Keratinocyte (primary cell): Measurements from ENCODE around the gene TFAP2E. TPM values are rescaled to one million over a fixed set of nuclear protein-coding genes. Genes with fewer than 3 reads are reported as not detected.

Experiments used
- DNase-seq: peaks from one replicate; pipeline ENCODE4 v3.0.0-alpha.2; 2011; ENCODE audit warnings: low read depth, missing footprints, low spot score
- FAIRE-seq: peaks from 2 replicates; lab custom pipeline; 2011; peaks lifted over from hg19 to GRCh38; lab: Jason Lieb, UNC
- H2AFZ ChIP-seq: 2 replicates; pipeline ENCODE4 v1.6.0; 2012; ENCODE audit warnings: low read length, control low read depth, inconsistent platforms; ENCODE audit not compliant: control insufficient read depth
- H3K27ac ChIP-seq: 2 replicates; pipeline ENCODE4 v1.5.1; 2011; ENCODE audit warnings: low read length; ENCODE audit not compliant: control insufficient read depth, insufficient read depth
- H3K27me3 ChIP-seq: 3 replicates; pipeline ENCODE4 v1.6.0; 2011; ENCODE audit warnings: low read length; ENCODE audit not compliant: control insufficient read depth, insufficient read depth; ENCODE audit errors: extremely low read depth
- H3K36me3 ChIP-seq, 2 experiments: 2 replicates in 1 of 2; 3 replicates in 1 of 2; pipeline ENCODE4 v1.5.1; 2011; ENCODE audit warnings: low read length in 2 of 2, mild to moderate bottlenecking in 1 of 2; ENCODE audit not compliant: control insufficient read depth in 2 of 2, insufficient read depth in 2 of 2; ENCODE audit errors: extremely low read depth in 1 of 2
- H3K4me1 ChIP-seq: 3 replicates; pipeline ENCODE4 v1.5.1; 2011; ENCODE audit warnings: low read length; ENCODE audit not compliant: control insufficient read depth, insufficient read depth; ENCODE audit errors: extremely low read depth
- H3K4me2 ChIP-seq: 3 replicates; pipeline ENCODE4 v1.6.0; 2011; ENCODE audit warnings: low read depth, low read length; ENCODE audit not compliant: control insufficient read depth, insufficient read depth; ENCODE audit errors: extremely low read depth
- H3K4me3 ChIP-seq, 3 experiments: fragments of 200-600 bp in 1 of 3; sonication (generic) in 1 of 3; 2 replicates in 2 of 3; 3 replicates in 1 of 3; pipeline ENCODE4 v1.5.1; 2011 to 2016; ENCODE audit warnings: low read length in 3 of 3, mild to moderate bottlenecking in 3 of 3, control low read depth in 2 of 3, inconsistent platforms in 1 of 3, low read depth in 1 of 3, mixed read lengths in 1 of 3, mixed run types in 1 of 3, moderate library complexity in 1 of 3; ENCODE audit not compliant: control insufficient read depth in 2 of 3, insufficient read depth in 2 of 3; ENCODE audit errors: extremely low read depth in 1 of 3
- H3K79me2 ChIP-seq: 2 replicates; pipeline ENCODE4 v1.6.0; 2012; ENCODE audit warnings: low read length; ENCODE audit not compliant: control insufficient read depth, insufficient read depth
- H3K9ac ChIP-seq: 3 replicates; pipeline ENCODE4 v1.6.0; 2011; ENCODE audit warnings: low read length; ENCODE audit not compliant: control insufficient read depth, insufficient read depth; ENCODE audit errors: extremely low read depth
- H3K9me1 ChIP-seq: 3 replicates; pipeline ENCODE4 v1.6.0; 2011; ENCODE audit warnings: low read length; ENCODE audit not compliant: control insufficient read depth, insufficient read depth; ENCODE audit errors: extremely low read depth
- H3K9me3 ChIP-seq: 2 replicates; pipeline ENCODE4 v1.5.1; 2012; ENCODE audit warnings: low read depth, low read length; ENCODE audit not compliant: control insufficient read depth
- H4K20me1 ChIP-seq: 3 replicates; pipeline ENCODE4 v1.6.0; 2011; ENCODE audit warnings: low read length; ENCODE audit not compliant: control insufficient read depth, insufficient read depth; ENCODE audit errors: extremely low read depth
- EZH2 ChIP-seq: IDR thresholded peaks from one replicate; pipeline ENCODE4 v1.6.1; 2012; ENCODE audit warnings: inconsistent platforms, mild to moderate bottlenecking, low read length, moderate library complexity
- dilution Hi-C: fragments of 300-500 bp; cut with MboI; formaldehyde crosslinking; loops from one replicate; pipeline ENCODE4 v1.7.0; 2020; ENCODE audit warnings: low sequenced_read_pairs; ENCODE audit not compliant: extremely low pct_ligation_motif_present
- polyA plus RNA-seq, 5 experiments: library from polyadenylated mRNA; depleted of rRNA in 3 of 5; stranded (reverse) in 3 of 5; stranded (forward) in 1 of 5; unstranded in 1 of 5; fragments of >200 nt; gene quantifications; 1 replicate in 1 of 5; 2 replicates in 3 of 5; 3 replicates in 1 of 5; pipeline versions ENCODE4 v1.2.1 to v1.2.3, GENCODE V29; 2011 to 2012; ENCODE audit warnings: missing spikeins in 2 of 5, low read depth in 1 of 5, low replicate concordance in 1 of 5
- TF ChIP-seq, protein P1 (sequence below), 3 experiments: IDR thresholded peaks in 1 of 3; conservative IDR thresholded peaks in 1 of 3; optimal IDR thresholded peaks in 1 of 3; 2 replicates in 2 of 3; 3 replicates in 1 of 3; pipeline versions ENCODE3 to v1.5.1; 2011; ENCODE audit warnings: low read length in 3 of 3, mild to moderate bottlenecking in 3 of 3, moderate library complexity in 2 of 3, control low read depth in 1 of 3, inconsistent platforms in 1 of 3; ENCODE audit not compliant: insufficient read depth in 2 of 3; ENCODE audit errors: extremely low read depth in 1 of 3

The TFAP2E gene
- polyA plus RNA-seq, 1 donor (not counting 4 experiments of a cell fraction or from before 2014, with no cell fraction given), result 0.26 TPM

DNA sequence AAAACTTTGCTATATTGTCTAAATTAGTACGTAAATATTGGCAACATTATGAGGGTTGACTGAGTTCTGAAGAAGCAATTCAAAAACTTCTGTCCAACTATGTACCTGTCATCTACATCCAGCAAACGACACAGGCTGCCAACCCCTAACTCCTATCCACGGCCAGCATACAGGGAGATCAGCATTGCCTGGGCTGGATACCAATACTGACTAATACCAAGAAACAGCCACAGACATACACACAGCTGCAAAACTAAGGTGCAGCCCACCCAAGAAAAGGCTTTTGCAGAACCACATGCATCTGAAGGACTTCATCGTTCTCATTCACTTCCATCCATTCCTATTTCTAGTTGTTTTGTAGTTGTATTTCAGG is 17.9 kb upstream of the TFAP2E start:
- Histone ChIP-seq H3K4me2 (peak overlapping the region; percentile 96), H3K36me3 (peaks cover 11 to 16% of the 10 kb centered on the region in 2 experiments), H3K27ac (peak overlapping the region; percentile 85), H3K79me2 (peaks cover 6% of the 10 kb centered on the region), H2AFZ (no peak overlapping the region), H3K27me3 (no peaks in the 10 kb centered on the region), H3K4me1 (peaks cover 41% of the 10 kb centered on the region), H3K9me3 (no peaks in the 10 kb centered on the region), H4K20me1 (peaks cover 8% of the 10 kb centered on the region), H3K9ac (peak overlapping the region; percentile 42), H3K9me1 (peaks cover 2% of the 10 kb centered on the region), H3K4me3 (peak overlapping the region in 1 of 3 experiments; percentile 36)
- TF ChIP-seq EZH2, result no peak
- TF ChIP-seq, protein P1, sequence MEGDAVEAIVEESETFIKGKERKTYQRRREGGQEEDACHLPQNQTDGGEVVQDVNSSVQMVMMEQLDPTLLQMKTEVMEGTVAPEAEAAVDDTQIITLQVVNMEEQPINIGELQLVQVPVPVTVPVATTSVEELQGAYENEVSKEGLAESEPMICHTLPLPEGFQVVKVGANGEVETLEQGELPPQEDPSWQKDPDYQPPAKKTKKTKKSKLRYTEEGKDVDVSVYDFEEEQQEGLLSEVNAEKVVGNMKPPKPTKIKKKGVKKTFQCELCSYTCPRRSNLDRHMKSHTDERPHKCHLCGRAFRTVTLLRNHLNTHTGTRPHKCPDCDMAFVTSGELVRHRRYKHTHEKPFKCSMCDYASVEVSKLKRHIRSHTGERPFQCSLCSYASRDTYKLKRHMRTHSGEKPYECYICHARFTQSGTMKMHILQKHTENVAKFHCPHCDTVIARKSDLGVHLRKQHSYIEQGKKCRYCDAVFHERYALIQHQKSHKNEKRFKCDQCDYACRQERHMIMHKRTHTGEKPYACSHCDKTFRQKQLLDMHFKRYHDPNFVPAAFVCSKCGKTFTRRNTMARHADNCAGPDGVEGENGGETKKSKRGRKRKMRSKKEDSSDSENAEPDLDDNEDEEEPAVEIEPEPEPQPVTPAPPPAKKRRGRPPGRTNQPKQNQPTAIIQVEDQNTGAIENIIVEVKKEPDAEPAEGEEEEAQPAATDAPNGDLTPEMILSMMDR (optimal IDR thresholded peaks at IDR 0.05 in 1 of 3, IDR thresholded peaks at IDR 0.05 in 1 of 3, conservative IDR thresholded peaks at IDR 0.05 in 1 of 3; ENCODE audit: extremely low read depth in 1 of 3, insufficient read depth in 2 of 3, low read length in 3 of 3), result no peak
- no peak for DNase-seq
- FAIRE-seq, result no peak
- dilution Hi-C loops, result no loop called here

DNA sequence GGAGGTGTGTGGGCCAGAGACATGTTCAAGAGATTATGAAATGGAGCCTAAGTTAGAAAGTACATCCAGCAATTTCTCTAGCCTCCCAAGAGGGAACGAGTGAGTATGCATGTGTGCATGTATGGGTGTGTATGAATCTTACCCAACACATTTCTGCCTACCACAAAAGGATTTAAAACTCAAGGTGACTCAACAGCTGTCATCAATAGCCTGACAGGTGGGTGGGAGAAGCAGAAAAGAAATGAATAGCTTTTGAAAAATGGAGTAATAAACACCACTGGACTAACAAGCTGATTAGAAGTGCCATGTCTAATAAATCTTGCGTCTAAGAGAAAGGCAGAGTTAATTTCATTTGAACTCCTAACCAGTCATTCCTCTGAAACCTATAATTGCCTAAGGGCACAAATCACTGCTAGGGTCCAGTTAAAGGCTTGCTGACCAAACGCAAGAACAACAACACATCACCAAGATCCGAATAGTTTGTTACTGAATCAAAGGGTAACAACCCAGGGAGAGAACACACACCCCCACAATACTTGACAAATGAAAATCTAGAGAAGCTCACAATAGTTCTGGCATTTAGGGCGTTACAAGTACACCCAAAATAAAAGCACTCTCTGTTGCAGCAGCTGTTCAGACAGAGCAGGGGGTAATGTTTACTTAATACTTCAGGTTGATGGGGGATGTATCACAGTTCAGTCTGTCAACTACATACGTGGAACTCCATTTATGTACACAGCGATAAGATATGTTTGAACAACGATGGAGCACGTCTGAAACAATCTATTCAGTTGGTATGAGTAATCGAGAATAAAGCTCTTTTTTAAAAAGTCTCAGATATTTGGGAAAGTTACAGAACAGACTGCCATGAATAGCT is 17.3 kb upstream of the TFAP2E start:
- Histone ChIP-seq H3K4me3 (peak overlapping the region; percentile 81 to 90 (median 87)), H3K27me3 (no peaks in the 10 kb centered on the region), H3K9ac (peak overlapping the region; percentile 88), H3K27ac (peak overlapping the region; percentile 85), H3K4me2 (peak overlapping the region; percentile 96), H4K20me1 (peaks cover 8% of the 10 kb centered on the region), H3K4me1 (peaks cover 46% of the 10 kb centered on the region), H3K36me3 (peaks cover 11 to 20% of the 10 kb centered on the region in 2 experiments), H3K79me2 (peaks cover 6% of the 10 kb centered on the region), H2AFZ (no peak overlapping the region), H3K9me3 (no peaks in the 10 kb centered on the region), H3K9me1 (peaks cover 2% of the 10 kb centered on the region)
- no peak for TF ChIP-seq EZH2
- DNase-seq (peak; percentile 68), FAIRE-seq (peak; percentile 84)
- dilution Hi-C loops, result no loop called here
